DMS 273 (cell line): ENCODE results near the gene ERI3.
A peak's percentile ranks its signal among the peaks of the same experiment; 100 is the strongest.

Source experiments
- DNase-seq: peaks from one replicate; lab custom pipeline; 2025; ENCODE audit not compliant: unreplicated experiment; lab: John Stamatoyannopoulos, UW

ERI3 gene

DNA sequence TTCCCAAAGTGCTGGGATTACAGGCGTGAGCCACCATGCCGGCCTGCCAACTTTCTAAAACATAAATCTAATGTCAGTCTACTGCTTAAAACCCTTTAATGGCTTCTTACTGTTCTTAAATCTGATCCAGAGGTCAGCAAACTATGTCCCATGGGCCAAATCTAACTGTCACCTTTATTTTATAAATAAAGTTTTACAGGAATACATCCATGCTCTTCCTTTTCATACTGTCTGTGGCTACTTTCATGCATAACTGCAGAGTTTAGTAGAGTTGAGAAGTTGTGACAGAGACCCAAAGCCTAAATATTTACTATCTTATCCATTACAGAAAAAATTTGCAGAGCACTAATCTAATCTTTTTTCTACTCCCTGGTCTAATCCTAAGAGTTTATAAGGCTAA is 3.8 kb downstream of the ERI3 start:
- no peak for DNase-seq

DNA sequence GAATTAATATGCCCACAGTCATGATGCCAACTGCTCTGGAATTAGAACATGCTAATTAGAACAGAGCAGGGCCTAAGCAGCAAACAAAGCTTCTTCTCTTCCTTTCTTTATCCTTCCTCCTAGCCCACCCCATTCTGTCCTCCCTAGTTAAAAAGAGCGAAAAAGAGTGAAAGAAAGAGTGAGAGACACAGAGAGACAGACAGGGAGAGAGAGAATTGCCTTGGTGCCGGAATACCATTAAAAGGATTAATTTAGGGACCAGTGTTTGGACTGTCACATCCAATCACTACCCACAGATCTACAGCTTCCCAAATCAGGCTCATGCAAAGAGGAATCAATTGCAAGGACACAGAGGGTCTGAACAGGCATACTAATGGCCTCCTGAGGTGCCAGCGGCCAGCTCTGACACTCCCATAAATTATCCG is 7.0 kb downstream of the ERI3 start:
- DNase-seq = no peak

DNA sequence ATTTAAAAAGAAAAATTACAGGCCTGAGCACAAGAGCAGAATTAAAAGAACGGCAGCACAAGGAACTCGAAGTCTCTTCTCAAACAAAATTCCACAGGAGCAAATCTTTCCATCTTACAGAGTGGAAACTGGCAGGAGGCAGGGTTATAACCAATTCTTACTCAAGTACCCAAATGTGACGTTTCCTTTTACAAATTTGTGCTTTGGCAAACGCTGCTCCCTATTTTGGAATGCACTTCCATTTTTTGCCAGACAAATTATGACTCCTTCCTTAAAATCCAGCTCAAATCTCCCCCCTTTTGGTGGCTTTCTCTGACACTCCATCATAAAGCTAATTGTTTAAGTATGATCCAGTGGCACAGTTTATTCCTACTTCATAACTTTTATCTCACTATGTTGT is 7.8 kb downstream of the ERI3 start:
- DNase-seq = no peak

DNA sequence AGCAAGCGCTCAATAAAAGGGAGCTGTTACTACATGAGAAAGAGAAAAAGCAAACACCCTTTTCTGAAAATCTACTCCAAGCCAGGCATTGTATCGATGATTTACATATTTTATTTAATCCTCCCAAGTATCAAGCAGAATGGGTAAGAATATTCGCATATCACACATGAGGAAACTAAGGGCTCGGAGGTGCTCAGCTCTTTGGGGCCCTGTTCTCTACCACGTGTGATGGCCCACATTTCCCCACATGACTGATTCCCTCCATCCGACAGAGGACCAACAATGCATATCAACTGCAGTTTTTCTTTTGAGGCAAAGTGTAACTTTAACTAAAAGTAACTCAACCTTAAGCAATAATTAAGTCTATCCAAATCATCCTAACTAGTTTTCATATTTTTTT is 8.2 kb downstream of the ERI3 start:
- no peak for DNase-seq

DNA sequence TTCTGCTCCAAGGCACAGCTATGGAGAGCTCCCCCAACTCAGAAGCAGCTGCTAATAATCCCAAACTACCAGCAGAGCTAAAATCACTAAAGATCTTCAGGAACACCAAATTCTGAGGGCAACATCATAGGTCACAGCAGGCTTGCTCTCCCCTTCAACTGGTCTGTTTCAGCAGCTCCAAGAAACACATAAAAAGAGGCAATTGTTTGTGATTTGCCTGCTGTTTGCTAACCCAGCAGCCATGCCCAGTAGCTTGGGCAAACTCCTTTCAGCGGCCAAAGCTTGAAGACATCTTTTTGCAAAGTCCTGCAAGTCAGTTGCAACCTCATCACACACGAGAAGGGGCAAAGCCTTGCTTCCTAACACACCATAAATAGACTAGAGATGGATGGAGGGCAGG is 8.9 kb downstream of the ERI3 start:
- no peak for DNase-seq

DNA sequence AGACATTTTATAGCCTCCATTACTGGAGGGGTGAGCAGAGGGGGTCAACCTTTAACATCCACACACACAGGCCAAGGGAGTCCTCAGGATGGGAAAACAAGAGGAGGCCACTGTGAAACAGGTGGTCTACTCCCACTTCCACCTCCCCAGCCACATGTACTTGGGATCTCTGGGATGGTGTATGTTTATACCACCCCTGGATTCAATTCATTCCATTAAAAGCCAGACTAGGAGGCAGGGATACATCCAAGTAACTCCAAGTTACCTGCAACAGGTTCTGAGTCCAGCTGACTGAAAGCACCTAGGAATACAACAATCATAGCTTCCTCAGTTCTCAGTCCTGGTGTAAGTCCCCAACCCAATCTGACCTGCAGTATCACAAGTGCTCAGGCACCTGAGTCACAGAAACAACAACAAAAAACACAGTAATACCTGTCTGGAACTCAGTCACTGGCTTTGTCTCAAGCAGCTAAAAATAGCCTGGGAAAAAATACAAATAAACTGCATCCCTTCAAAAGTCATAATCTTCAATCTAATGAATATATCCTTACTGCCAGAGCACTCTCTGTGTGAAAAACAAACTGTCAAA is 9.8 kb downstream of the ERI3 start:
- DNase-seq = no peak

DNA sequence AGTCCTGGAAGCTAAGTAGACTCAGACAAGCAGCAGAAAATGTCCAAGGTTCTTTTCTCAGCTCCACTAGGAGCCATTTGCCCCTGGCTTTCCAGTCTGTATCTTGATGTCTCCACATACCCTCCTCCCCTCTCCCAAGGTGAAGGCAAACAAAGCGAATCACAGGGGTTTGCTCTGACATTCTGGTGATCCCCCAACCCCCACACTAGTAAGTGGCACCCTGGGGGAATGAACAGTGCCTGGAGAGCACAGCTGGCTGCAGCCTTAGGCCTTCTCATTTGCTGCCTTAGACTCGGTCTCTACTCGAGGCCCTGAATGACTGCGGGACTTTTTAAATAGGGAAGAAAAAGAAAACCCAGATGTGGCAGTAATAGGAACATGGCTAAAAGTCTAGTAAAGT is 15.3 kb downstream of the ERI3 start:
- no peak for DNase-seq

DNA sequence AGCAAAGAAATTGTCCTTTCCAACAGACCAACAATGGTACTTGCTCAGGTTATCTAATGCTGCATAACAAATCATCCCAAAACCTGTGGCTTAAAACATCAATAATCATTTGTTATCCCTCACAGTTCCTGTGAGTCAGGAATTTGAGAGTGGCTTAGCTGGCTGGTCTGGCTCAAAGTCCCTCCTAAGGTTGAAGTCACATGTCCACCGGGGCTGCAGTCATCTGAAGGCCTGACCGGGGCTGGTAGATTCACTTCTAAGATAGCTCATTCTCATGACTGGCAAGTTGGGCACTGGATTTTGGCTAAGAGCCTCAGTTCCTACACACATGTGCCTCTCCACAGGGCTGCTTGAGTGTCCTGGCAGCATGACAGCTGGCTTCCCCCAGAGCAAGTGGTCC is 16.9 kb downstream of the ERI3 start:
- DNase-seq = no peak

DNA sequence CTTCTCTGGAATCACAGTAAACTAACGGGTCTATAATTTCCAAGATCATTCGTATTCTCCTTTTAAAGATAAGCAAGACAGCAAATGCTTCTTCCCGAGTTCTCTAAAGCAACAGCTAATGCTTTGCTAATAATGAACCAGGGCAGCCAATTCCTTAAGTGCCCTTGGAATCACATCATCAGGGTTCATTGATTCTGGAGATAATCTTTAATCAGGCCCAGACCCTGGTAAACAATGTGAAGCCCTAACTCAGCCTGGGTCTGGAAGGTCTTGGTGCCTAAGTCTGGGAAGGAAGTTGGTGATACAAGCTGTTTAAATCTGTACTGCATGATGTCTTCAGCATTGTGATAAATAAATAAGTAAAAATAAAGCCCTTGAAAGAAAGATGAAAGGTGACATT is 18.4 kb downstream of the ERI3 start:
- no peak for DNase-seq

DNA sequence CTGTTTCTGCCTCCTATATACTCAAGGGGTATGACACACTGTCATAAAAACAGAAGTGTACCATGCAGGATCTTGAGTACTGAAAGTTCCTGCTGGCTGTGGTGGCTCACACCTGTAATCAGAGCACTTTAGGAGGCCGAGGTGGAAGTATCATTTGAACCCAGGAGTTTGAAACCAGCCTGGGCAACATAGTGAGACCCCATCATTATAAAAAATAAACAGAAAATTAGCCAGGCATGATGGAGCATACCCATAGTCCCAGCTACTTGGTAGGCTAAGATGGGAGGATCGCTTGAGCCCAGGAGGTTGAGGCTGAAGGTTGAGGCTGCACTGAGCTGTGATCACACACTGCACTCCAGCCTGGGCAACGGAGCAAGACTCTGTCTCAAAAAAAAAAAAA is 20.1 kb downstream of the ERI3 start:
- DNase-seq = no peak

DNA sequence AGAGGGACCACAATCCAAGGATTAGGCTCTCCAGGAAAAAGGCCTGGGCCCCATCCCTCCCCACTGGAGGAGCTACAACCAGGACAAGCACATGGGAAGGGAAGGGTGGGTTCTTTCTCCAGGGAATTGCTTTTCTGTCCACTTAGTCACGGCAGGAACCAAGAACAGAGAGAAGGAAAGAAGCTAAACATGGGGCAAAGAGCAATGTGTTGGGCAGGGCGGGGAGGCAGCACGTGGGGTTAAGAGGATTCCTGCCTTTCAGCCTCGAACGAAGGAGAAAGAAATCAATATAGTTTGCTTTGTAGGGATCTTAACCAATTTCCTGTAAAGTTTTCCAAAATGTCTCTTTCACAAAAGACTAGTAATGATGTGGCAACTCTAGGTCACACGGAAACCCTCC is 21.7 kb downstream of the ERI3 start:
- no peak for DNase-seq

DNA sequence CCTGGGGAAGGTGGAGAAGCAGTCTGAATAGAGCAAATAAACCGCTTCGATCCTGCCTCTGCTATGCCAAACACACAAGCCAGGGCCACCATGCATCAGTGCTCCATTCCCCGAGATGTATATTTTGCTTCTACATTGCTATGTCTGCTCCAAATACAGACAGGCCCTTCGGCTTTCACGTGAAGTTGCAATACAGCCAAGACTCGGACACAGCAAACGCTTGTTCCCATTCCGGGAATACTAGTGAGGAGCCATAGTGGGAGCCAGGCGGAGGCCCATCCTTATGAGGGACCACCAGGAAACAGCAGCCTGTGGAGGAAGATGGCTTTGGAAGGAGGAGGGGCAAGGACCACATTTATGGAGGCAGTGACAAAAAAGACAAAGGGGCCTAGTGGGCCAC is 22.6 kb downstream of the ERI3 start:
- no peak for DNase-seq

DNA sequence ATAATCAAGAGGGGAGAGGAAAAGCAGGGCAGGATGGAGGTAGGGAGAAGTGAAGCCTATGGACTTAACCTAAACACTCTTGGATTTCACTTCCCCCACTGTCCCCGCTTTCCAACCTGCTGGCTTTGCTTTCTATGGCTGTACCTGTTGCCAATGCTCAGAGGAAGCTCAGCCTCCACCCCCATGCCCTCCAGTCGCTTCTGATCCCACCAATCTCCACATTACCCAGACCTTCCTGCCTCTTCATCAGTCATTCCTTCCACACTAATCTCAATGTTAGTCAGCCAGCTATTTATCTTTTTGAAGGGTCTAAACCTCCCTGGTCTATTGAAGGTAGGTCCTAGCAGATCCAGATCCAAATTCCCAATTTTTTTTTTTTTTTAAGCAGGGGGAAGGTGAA is 24.1 kb downstream of the ERI3 start:
- no peak for DNase-seq

DNA sequence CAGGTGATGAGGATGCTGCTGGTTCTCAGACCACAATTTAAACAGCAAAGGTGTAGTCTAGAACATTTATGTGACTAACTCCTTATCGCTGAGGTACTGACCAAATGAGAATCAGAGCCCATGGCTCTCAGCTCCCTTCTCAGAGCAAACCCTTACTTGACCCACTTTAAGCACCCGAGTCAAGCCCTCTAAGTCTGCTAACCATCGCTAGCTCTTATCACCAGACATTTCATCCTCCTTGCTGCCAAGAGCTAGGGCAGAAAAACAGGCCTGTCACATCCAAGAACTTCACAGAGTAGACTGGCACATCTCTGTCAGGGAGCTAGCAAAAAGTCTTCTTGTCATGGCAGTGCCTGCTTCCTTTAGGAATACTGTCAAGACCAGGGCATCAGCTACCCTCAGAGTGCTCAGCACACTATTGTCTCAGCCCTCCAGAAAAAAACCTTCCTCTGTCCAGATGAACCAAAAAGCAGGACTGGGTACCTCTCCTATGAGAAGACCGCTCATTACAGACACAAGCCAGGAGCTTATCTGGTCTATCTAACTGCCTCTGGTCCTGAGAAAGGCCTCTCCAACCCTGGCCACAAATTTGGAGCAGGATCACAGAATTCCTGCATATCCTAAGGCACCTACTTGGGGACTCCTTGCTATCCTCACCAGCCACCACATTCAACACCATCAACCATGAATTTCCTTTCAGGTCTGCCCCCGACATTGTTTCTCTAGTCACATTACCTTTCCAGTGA is 26.2 kb downstream of the ERI3 start:
- DNase-seq = no peak

DNA sequence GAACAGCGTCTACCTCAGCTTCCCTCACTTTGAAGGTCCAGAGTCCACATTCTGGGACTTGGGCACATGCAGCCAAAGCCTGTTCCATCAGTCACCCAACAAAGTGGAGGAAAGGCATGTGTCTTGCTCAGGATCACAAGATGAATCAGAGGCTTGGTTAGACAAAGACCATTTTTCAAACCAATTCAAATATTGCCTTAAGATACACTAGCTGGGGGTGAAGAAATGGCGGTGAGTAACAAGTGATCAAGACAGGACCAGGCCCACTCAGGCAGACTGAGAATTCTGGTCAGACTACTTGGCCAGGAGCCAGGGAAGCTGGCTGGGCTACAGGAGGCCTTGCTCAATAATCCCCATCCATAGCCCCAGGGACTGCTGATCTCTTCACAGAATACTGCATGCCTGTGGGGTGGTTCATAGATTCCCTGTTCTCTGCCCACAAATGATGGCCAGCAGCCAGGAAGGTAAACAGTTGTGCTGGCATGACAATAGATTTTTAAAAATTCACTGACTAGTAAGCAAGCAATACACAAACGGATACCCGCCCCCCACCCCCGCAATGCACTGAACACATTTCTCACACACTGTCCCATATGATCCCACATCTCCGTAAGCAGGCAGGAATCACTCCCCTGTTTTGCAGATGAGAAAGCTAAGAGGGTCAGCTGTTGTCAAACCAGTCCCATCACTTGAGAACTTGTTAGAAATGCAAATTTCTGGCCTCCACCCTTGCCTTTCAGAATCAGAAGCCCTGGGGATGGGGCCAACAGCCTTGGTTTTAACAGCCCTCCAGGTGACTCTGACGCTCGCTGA is 27.2 kb downstream of the ERI3 start:
- peak; percentile 35 for DNase-seq

DNA sequence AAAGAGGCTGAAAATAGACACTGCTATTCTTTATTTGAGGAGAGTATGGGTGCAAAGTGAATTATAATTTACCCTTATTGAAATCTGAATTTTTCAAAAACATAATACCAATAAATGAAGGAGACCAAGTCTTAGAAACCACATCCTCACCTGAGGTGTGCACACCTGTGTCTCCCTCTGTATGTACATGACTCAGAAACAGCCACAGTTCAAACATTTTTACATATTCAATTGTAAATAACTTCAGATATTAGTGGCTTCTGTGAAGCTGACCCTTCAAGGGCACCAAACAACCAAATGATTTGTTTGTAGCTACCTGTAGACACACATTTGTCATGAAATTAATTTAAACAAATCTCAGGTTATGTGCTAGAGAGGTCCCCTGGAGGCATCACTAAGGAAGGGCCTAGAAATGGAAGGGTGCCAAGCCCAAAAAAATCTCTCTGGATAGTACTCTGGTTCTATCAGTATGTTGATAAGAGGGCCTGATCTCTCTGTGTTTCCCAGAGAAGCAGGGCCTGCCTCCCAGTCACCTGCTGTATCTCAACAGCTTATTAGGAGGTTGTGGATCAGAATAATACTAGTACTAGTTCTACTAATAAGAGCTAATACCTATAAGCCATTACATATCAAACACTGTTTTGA is 28.1 kb downstream of the ERI3 start:
- DNase-seq = no peak

DNA sequence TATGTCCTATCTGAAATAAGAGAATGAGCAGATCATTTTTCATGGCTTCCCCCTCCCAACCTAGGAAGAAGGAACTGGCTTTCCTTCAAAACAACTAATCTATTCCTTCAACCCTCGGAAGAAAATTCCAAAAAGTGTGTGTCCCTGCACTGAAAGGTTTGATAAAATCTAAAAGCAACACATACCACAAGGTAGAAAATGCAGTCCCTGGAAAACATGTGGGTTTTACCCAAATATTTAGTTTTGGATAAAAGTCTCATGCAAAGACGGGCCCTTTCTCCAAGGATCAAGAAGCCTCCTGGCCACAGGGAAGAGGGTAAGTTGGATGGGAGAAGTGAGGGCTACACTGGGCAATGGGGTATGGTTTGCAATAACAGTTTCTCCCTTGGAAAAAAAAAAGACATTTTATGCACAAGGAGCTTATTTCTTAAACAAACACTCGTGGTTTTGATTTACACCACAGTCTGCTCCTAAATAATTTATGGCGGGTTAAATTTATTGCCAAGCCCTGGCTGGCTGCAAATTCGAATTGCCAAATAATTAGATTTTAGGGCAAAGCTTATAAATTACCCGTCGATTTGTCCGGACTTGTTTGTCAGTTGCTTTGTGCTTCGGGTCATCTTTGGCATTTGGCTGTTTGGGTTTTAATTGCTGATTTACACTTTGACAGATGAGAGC is 28.9 kb downstream of the ERI3 start:
- no peak for DNase-seq

DNA sequence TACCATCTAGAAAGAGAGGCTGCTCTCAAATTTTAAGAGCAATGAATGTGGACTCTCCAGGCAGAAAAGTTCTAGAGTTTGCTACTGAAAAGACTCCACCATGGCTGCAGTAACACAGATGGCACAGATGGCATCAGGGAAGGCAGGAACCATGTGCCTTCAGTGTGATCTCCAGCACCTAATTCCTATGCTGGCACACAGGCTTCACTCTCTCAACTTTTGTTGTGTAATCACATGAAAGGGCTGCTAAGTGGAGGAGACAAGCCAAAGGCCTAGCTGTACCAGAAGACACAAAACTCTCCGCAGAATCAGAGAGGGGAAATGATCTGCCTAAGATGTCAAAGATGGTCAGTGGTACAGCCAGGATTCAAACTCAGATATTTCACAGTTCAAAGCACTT is 31.1 kb downstream of the ERI3 start:
- DNase-seq = peak; percentile 26

DNA sequence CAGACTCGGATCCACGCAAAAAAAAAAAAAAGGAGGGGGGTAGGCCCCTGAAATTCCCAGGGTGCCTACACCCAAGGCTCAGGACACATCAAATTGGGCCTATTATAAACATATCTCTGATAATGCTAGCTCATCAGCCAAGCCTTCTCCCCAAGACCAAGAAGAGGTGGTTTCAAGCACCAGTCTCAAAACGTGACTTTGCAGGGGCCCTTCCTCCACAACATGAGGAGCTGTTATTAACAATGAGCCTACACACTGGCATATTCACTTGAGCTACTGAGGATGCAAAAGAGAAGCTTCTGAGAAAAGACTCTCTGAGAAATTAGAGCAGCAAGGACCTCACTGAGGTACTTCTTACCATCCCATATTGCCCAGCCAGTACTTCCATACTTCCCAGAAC is 32.7 kb downstream of the ERI3 start:
- DNase-seq = no peak

DNA sequence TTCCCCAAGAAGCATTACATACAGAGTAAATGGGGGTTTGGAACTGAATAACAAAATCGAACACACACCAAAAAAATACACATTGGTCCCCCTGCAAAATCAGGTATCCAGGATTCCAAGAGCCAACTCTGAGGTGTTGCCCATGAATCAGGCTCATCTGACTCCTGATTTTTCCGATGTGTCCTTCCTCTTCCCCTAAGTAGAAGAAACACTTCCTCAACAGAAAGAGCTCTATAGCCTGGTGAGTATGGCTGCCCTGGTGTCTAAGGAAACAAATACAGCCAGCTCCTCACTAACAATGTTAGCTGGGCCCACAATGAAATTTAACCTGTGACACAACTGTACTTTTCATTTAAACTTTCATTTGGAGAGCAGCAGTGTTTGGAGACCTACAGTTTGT is 33.6 kb downstream of the ERI3 start:
- no peak for DNase-seq
